Panc1 (cell line): ENCODE data around the gene BCAS3. TPM values are rescaled to one million over a fixed set of nuclear protein-coding genes. Genes with fewer than 3 reads are reported as not detected.

Source experiments
- ATAC-seq: fragments of 200-7000 bp; cut with Tn5 transposase; 2 replicates; pipeline ENCODE4 v1.9.1; 2020; ENCODE audit warnings: mild to moderate bottlenecking, moderate library complexity
- BruUV-seq: library from RNA; stranded (reverse); fragments of 400-500 nt; replicated peaks from 2 replicates; lab custom pipeline; 2021; lab: Mats Ljungman, UMichigan
- CTCF ChIA-PET: fragments of 300-600 bp; sonication (Branson Sonifier 250); formaldehyde crosslinking; loops from one replicate; lab custom pipeline; 2022; ENCODE audit warnings: antibody characterized with exemption; lab: Charles Lee
- POLR2A ChIA-PET: fragments of 300-600 bp; sonication (Branson Sonifier 250); formaldehyde crosslinking; loops from one replicate; lab custom pipeline; 2022; ENCODE audit warnings: antibody characterized with exemption; lab: Charles Lee
- DNase-seq: peaks from one replicate; pipeline ENCODE4 v3.0.0-alpha.2; 2010; ENCODE audit warnings: low read depth, low spot score
- H3K27ac ChIP-seq: 2 replicates; pipeline ENCODE4 v1.5.1; 2011; ENCODE audit warnings: mild to moderate bottlenecking, low read length, inconsistent platforms
- H3K27me3 ChIP-seq: fragments of 200-500 bp; sonication (Bioruptor generic); 2 replicates; pipeline ENCODE4 v1.6.0; 2014; ENCODE audit warnings: low read length, inconsistent platforms; ENCODE audit not compliant: control insufficient read depth, insufficient read depth
- H3K36me3 ChIP-seq: fragments of 200-500 bp; sonication (Bioruptor generic); 2 replicates; pipeline ENCODE4 v1.5.1; 2014; ENCODE audit warnings: inconsistent platforms, mild to moderate bottlenecking, low read length, moderate library complexity; ENCODE audit not compliant: control insufficient read depth, insufficient read depth
- H3K4me1 ChIP-seq: 2 replicates; pipeline ENCODE4 v1.5.1; 2011; ENCODE audit warnings: inconsistent platforms, mild to moderate bottlenecking, low read length, moderate library complexity; ENCODE audit not compliant: control insufficient read depth, insufficient read depth
- H3K4me3 ChIP-seq, 2 experiments: 2 replicates each; pipeline ENCODE4 v1.5.1; 2011 to 2012; ENCODE audit warnings: low read depth in 2 of 2, low read length in 2 of 2, mild to moderate bottlenecking in 2 of 2, inconsistent platforms in 1 of 2, moderate library complexity in 1 of 2
- H3K9me3 ChIP-seq: fragments of 200-500 bp; sonication (Bioruptor generic); 2 replicates; pipeline ENCODE4 v1.5.1; 2014; ENCODE audit warnings: low read depth, mild to moderate bottlenecking, inconsistent platforms, low read length, moderate library complexity; ENCODE audit not compliant: control insufficient read depth, insufficient read depth
- POLR2AphosphoS5 ChIP-seq: IDR thresholded peaks from 2 replicates; pipeline ENCODE4 v1.6.1; 2012; ENCODE audit warnings: mild to moderate bottlenecking, low read depth, low read length, moderate library complexity
- REST ChIP-seq, 2 experiments: IDR thresholded peaks; 2 replicates each; pipeline ENCODE4 v1.6.1; 2011 to 2012; ENCODE audit warnings: low read depth in 2 of 2, control low read depth in 1 of 2, low read length in 1 of 2, mild to moderate bottlenecking in 1 of 2, moderate library complexity in 1 of 2; ENCODE audit not compliant: insufficient read depth in 1 of 2
- SIN3A ChIP-seq: IDR thresholded peaks from 2 replicates; pipeline ENCODE4 v1.6.1; 2012; ENCODE audit warnings: low read depth, mild to moderate bottlenecking, low read length, moderate library complexity, borderline replicate concordance; ENCODE audit not compliant: insufficient read depth
- TCF7L2 ChIP-seq: IDR thresholded peaks from 2 replicates; pipeline ENCODE4 v1.6.1; 2011; ENCODE audit warnings: mild to moderate bottlenecking, low read depth, low read length, inconsistent platforms
- in situ Hi-C: cut with HindIII; loops from 2 replicates; pipeline ENCODE4 v1.10.0; 2016; ENCODE audit warnings: low sequenced_read_pairs, low pct_unique_long_range_greater_than_20kb
- intact Hi-C: fragments of 100-400 bp; cut with micrococcal nuclease; formaldehyde crosslinking; loops from one replicate; pipeline ENCODE4 v1.10.0; 2022; ENCODE audit not compliant: unreplicated experiment
- total RNA-seq: library from RNA; stranded (reverse); gene quantifications from one replicate; pipeline ENCODE4 v1.2.1, GENCODE V29; 2021; ENCODE audit not compliant: unreplicated experiment
- TF ChIP-seq, protein P1 (sequence below): fragments of 450-650 bp; IDR thresholded peaks from 2 replicates; pipeline ENCODE4 v1.5.1; 2017; ENCODE audit warnings: mild to moderate bottlenecking

BCAS3 gene
- total RNA-seq, 1 experiment from 2014 or later = 9.3 TPM

DNA sequence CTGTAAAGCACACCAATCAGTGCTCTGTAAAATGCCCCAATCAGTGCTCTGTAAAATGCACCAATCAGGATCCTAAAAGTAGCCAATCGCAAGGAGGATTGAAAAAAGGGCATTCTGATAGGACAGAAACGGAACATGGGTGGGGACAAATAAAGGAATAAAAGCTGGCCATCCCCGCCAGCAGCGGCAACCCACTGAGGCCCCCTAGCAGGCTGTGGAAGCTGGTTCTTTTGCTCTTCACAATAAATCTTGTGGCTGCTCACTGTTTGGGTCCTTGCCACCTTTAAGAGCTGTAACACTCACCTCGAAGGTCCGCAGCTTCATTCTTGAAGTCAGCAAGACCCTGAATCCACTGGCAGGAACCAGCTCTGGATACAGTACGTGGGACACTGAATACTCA, 559.6 kb downstream of the BCAS3 start:
- Histone ChIP-seq H3K4me3 (no peak overlapping the region), H3K9me3 (no peaks in the 10 kb centered on the region), H3K27ac (peak overlapping the region; percentile 87), H3K27me3 (no peaks in the 10 kb centered on the region), H3K4me1 (peaks cover 33% of the 10 kb centered on the region), H3K36me3 (no peaks in the 10 kb centered on the region)
- ATAC-seq = no peak
- in situ Hi-C loops = no loop called here
- intact Hi-C loops = no loop called here
- DNase-seq = no peak
- no peak for TF ChIP-seq SIN3A
- no peak for TF ChIP-seq POLR2AphosphoS5
- TF ChIP-seq TCF7L2 = no peak
- TF ChIP-seq, protein P1, sequence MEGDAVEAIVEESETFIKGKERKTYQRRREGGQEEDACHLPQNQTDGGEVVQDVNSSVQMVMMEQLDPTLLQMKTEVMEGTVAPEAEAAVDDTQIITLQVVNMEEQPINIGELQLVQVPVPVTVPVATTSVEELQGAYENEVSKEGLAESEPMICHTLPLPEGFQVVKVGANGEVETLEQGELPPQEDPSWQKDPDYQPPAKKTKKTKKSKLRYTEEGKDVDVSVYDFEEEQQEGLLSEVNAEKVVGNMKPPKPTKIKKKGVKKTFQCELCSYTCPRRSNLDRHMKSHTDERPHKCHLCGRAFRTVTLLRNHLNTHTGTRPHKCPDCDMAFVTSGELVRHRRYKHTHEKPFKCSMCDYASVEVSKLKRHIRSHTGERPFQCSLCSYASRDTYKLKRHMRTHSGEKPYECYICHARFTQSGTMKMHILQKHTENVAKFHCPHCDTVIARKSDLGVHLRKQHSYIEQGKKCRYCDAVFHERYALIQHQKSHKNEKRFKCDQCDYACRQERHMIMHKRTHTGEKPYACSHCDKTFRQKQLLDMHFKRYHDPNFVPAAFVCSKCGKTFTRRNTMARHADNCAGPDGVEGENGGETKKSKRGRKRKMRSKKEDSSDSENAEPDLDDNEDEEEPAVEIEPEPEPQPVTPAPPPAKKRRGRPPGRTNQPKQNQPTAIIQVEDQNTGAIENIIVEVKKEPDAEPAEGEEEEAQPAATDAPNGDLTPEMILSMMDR = no peak; the same call in 1 of the 2 replicates
- TF ChIP-seq REST (IDR thresholded peaks at IDR 0.05; ENCODE audit: insufficient read depth in 1 of 2, low read depth in 2 of 2, low read length in 1 of 2) = no peak
- CTCF ChIA-PET = no interaction called here
- POLR2A ChIA-PET = no interaction called here
- no TSS peak for BruUV-seq

- Histone ChIP-seq H3K9me3 (no peaks in the 10 kb centered on the region), H3K36me3 (no peaks in the 10 kb centered on the region), H3K27ac (peak overlapping the region; percentile 73; the same call in 1 of the 2 replicates), H3K4me3 (no peak overlapping the region), H3K27me3 (no peaks in the 10 kb centered on the region), H3K4me1 (peaks cover 33% of the 10 kb centered on the region)
- ATAC-seq (no peak), DNase-seq (no peak)
- ChIA-PET CTCF (no interaction called here), POLR2A (no interaction called here)
- BruUV-seq = no TSS peak
- in situ Hi-C loops = no loop called here
- TF ChIP-seq TCF7L2 = no peak
- no peak for TF ChIP-seq POLR2AphosphoS5
- TF ChIP-seq REST (IDR thresholded peaks at IDR 0.05; ENCODE audit: insufficient read depth in 1 of 2, low read depth in 2 of 2, low read length in 1 of 2) = no peak
- no peak for TF ChIP-seq SIN3A
- intact Hi-C loops = no loop called here
Observed at GRCh38 chr17:61238455-61238933, 560.8 kb downstream of the BCAS3 start.
